Mucosa of stomach (tissue), 1 donor: ENCODE results near the gene ASCC2.
A peak's percentile ranks its signal among the peaks of the same experiment; 100 is the strongest.

Experiments
- H3K27me3 ChIP-seq: one replicate; pipeline ENCODE4 v1.7.0; 2013; ENCODE audit warnings: mild to moderate bottlenecking, low read length; ENCODE audit not compliant: control insufficient read depth, insufficient read depth
- H3K36me3 ChIP-seq: one replicate; pipeline ENCODE4 v1.7.0; 2013; ENCODE audit warnings: low read length; ENCODE audit not compliant: control insufficient read depth, insufficient read depth
- H3K4me1 ChIP-seq: one replicate; pipeline ENCODE4 v1.7.0; 2013; ENCODE audit warnings: mild to moderate bottlenecking, low read length; ENCODE audit not compliant: control insufficient read depth, insufficient read depth
- H3K4me3 ChIP-seq: one replicate; pipeline ENCODE4 v1.7.0; 2013; ENCODE audit warnings: low read length
- H3K9ac ChIP-seq: one replicate; pipeline ENCODE4 v1.7.0; 2013; ENCODE audit warnings: mild to moderate bottlenecking, low read length, moderate library complexity
- H3K9me3 ChIP-seq: one replicate; pipeline ENCODE4 v1.7.0; 2013; ENCODE audit warnings: mild to moderate bottlenecking, low read length, moderate library complexity; ENCODE audit not compliant: control insufficient read depth
- donor health status: Pancreatic carcinoma.

The ASCC2 gene, protein sequence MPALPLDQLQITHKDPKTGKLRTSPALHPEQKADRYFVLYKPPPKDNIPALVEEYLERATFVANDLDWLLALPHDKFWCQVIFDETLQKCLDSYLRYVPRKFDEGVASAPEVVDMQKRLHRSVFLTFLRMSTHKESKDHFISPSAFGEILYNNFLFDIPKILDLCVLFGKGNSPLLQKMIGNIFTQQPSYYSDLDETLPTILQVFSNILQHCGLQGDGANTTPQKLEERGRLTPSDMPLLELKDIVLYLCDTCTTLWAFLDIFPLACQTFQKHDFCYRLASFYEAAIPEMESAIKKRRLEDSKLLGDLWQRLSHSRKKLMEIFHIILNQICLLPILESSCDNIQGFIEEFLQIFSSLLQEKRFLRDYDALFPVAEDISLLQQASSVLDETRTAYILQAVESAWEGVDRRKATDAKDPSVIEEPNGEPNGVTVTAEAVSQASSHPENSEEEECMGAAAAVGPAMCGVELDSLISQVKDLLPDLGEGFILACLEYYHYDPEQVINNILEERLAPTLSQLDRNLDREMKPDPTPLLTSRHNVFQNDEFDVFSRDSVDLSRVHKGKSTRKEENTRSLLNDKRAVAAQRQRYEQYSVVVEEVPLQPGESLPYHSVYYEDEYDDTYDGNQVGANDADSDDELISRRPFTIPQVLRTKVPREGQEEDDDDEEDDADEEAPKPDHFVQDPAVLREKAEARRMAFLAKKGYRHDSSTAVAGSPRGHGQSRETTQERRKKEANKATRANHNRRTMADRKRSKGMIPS

DNA sequence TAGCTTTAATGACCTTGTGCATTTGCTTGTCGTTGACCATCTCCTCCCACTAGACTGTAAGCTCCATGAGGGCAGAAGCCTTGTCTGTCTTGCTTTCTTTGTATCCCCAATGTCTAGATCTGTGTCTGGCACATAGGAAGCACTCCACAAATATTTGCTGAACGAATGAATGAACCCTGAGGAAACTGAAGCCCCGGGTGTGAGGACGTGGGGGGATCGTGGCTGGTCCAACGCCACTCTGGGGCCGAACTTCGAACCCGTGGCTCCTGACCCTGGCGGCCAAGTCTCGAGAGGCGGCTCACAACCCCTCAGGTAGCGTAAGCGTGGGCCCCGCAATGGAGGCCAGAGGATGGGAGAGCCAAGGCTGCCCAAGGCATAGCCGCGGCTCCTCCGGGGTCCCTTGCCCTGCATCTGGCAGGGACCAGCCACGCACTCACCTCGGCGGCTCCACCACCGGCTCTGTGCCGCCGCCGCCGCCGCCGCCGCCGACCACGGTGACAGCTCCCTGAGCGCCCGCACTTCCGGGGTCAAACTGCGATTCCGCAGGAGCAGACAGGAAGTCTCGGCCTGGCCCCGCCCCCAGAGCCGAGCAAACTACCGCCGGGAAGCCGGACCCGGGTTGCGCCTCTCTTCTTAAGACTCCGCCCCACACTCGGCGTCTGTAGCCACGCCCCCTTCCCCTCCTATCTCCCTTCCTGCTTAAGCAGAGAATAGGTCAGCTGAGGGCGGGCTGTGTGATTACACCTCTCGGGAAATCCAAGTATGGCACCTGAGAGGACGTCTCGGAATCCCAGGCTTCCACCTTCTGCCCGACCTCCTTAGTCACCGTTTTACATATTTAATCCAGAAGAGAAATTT, at the start of gene ASCC2:
ASCC2 (minus strand) TSS at position 534 of the 858 bp plus-strand sequence. CDS start 5,949 bp downstream, outside the sequence.
- Histone ChIP-seq H3K9me3 (no peaks in the 10 kb centered on the region), H3K4me3 (peak within 1 kb of the TSS; percentile 98), H3K36me3 (no peaks in the 10 kb centered on the region), H3K9ac (peak within 1 kb of the TSS; percentile 89), H3K27me3 (no peaks in the 10 kb centered on the region), H3K4me1 (peaks cover 25% of the 10 kb centered on the region)

DNA sequence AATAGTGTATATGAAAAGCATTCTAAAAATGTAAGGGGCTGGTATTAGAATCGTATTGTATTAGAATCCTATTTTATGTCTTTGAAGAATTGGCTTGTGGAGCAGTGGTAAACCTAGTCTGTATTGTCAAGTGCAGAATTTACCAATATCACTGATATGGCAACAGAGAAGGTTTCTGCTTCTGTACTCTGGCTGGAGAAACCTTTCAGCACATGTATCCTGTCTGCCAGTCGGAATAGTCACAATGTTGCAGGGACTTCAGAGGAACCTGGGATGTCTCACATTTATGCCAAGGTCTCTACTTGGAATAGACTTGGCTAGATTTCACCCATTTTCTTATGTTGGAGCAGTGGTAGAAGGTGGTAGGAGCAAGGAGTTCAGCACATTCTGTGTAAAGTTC, 49.3 kb upstream of the ASCC2 start:
- no peaks in the 10 kb centered on the region for H3K27me3 ChIP-seq
- H3K36me3 ChIP-seq = no peaks in the 10 kb centered on the region
- H3K9me3 ChIP-seq = no peaks in the 10 kb centered on the region
- no peak overlapping the region for H3K9ac ChIP-seq
- H3K4me1 ChIP-seq = peaks cover 12% of the 10 kb centered on the region
- H3K4me3 ChIP-seq = no peak overlapping the region

- Histone ChIP-seq H3K9me3 (no peaks in the 10 kb centered on the region), H3K9ac (no peak overlapping the region), H3K4me3 (no peak overlapping the region), H3K27me3 (no peaks in the 10 kb centered on the region), H3K36me3 (no peaks in the 10 kb centered on the region), H3K4me1 (peaks cover 12% of the 10 kb centered on the region)
These were observed 48.5 kb upstream of the ASCC2 start for GRCh38 chr22:29886596-29886995.

DNA sequence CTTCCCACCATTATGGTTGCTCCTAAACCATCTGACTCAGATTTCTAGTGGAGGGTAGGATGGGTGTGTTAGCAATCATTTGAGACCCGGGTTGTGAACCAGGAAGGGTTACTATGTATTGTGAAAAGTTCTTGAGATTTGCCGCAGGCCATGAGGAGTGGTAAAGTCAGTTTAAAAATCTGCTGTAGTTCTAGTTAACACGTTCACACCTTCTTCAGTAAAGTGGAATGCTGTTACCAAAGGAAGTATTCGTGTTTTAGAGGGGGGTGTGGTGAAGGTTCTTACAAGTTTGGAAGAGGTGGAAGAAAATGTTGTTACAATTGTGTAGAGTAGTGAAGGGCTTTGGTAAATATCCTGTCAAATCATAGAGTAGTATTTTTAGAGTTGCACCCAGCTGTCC, 47.5 kb upstream of the ASCC2 start:
- H3K27me3 ChIP-seq = no peaks in the 10 kb centered on the region
- H3K4me1 ChIP-seq = peaks cover 12% of the 10 kb centered on the region
- no peaks in the 10 kb centered on the region for H3K36me3 ChIP-seq
- H3K9me3 ChIP-seq = no peaks in the 10 kb centered on the region
- H3K4me3 ChIP-seq = no peak overlapping the region
- no peak overlapping the region for H3K9ac ChIP-seq

DNA sequence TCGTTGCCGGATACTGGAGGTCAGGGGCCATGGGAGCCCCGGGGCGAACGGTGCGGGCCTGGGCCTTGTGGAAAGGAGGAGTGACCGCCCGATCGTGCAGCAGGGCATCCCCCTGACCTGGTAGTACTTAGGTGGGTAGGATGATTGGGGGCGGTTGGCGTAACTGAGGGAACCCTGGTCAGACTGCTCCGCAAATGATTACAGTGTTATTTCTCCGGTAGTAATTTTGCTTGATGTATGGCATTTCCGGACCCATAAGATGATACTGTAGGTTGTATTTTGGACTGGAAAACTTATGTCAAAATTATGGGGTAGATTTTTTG, 45.7 kb upstream of the ASCC2 start:
- Histone ChIP-seq H3K9ac (peak overlapping the region; percentile 98), H3K9me3 (no peaks in the 10 kb centered on the region), H3K36me3 (no peaks in the 10 kb centered on the region), H3K4me3 (peak overlapping the region; percentile 39), H3K4me1 (peaks cover 12% of the 10 kb centered on the region), H3K27me3 (no peaks in the 10 kb centered on the region)

DNA sequence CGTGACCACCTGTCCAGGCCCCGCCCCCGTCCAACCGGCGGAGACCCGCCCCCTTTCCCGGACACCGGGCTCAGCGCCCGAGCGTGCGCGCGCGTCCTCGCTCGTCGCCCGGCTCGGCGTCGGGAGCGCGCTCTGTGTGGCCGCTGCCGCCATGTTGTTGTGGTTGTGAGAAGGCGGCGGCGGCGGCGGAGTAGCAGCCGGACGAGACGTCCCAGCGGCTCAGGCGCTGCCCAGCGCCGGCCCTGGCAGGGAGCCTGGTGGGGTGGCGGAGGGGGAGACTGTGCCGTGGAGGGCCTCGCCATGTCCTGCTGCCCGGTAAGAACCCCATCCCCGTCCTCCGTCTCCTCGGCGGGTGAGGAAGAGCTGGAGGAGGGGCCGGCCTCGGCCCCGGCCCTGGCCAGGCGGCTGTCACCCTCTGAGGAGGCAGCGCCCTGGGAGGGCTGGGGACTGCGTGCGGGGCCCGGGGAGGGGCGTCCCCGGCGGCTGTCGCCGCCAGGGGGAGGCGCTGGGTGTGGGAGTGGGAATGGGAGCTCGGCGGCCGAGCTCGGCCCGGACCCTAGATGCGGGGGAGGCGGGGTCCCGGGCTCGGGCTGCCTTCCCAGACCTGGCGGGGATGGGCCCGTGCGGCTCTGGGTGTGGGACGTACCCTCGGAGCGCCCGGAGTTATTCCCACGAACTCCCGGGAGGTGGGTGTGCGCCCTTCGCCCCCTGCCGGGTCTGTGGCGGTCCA, 45.1 kb upstream of the ASCC2 start, which contains the start of gene MTMR3:
MTMR3 (plus strand) TSS at position 130 of the 730 bp plus-strand sequence. CDS start 87,886 bp downstream, outside the sequence.
- Histone ChIP-seq H3K4me1 (peaks cover 12% of the 10 kb centered on the region), H3K27me3 (no peaks in the 10 kb centered on the region), H3K9me3 (no peaks in the 10 kb centered on the region), H3K36me3 (no peaks in the 10 kb centered on the region), H3K4me3 (peak within 1 kb of the TSS; percentile 39), H3K9ac (peak within 1 kb of the TSS; percentile 98)

DNA sequence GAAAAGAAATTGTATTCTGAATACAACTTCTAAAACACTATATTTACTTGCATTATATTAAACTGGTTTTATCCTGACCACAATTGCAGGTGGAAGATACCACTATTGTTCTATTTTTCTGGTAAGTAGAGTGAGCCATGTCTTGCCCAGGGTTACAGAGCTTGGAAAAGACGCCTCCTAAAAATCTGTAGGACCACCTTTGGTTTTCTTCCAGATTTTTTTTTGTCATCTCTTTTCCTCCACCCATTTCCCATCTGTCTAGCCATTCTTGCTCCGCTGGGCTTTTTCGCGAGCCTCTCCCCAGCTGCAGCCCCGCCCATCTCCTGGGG, 44.6 kb upstream of the ASCC2 start:
- Histone ChIP-seq H3K9me3 (no peaks in the 10 kb centered on the region), H3K27me3 (no peaks in the 10 kb centered on the region), H3K36me3 (no peaks in the 10 kb centered on the region), H3K4me3 (no peak overlapping the region), H3K4me1 (peaks cover 12% of the 10 kb centered on the region), H3K9ac (no peak overlapping the region)

- H3K4me1 ChIP-seq = no peaks in the 10 kb centered on the region
- no peaks in the 10 kb centered on the region for H3K9me3 ChIP-seq
- no peak overlapping the region for H3K4me3 ChIP-seq
- no peaks in the 10 kb centered on the region for H3K36me3 ChIP-seq
- H3K27me3 ChIP-seq = no peaks in the 10 kb centered on the region
- no peak overlapping the region for H3K9ac ChIP-seq
These were observed 41.7 kb upstream of the ASCC2 start for GRCh38 chr22:29879753-29880152.

DNA sequence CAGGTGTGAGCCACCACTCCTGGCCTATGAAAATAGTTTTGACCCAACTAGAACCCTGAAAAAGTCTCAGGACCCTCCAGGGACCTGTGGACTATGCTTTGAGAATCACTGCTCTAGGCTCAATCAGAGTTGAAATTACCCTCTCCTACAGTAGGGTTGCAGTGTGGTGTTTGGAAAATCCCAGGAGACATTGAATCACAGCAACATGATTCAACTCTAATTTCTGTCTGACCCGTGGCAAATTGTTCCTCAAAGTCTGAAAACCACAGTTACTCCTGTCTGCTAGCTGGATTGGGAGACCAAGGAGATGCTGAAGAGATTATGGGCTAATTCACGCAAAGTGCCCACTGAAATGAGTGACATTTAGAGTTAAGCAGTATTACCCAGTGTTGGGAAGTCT, 39.5 kb upstream of the ASCC2 start:
- H3K4me1 ChIP-seq = no peaks in the 10 kb centered on the region
- no peak overlapping the region for H3K9ac ChIP-seq
- H3K4me3 ChIP-seq = no peak overlapping the region
- H3K36me3 ChIP-seq = no peaks in the 10 kb centered on the region
- no peaks in the 10 kb centered on the region for H3K9me3 ChIP-seq
- no peaks in the 10 kb centered on the region for H3K27me3 ChIP-seq

DNA sequence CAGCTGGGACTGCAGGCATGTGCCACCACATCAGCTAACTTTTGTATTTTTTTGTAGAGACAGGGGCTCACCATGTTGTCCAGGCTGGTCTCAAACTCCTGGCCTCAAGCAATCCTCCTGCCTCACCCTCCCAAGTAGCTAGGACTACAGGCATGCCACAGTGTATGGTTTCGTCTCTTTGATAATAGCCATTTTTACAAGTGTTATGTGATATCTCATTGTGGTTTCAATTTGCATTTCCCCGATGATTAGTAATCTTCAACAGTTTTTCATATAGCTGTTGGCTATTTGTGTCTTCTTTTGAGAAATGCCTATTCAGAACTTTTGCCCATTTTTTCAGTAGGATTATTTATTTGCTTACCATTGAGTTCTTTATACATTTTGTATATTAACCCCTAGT, 35.9 kb upstream of the ASCC2 start:
- Histone ChIP-seq H3K36me3 (no peaks in the 10 kb centered on the region), H3K9me3 (no peaks in the 10 kb centered on the region), H3K4me3 (no peak overlapping the region), H3K9ac (no peak overlapping the region), H3K27me3 (no peaks in the 10 kb centered on the region), H3K4me1 (peaks cover 3% of the 10 kb centered on the region)

DNA sequence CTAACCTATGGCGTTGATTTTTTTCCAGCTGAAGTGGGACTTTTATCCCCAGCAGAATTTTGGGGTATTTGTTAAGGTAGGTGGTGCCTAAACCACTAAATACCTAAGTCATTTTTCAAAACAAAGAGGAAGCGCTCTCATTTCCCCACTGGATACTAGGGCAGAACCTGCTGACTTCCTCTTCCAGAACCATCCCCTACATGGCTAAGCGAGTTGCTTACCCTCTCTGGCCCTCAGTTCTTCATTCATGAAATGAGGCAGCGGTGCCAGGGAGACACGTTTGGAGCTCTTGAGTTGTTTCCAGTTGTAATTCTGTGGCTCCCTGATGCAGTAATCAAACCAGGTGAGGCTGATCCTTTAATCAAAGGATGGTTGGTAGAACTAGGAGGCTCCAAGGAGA, 34.9 kb upstream of the ASCC2 start:
- H3K9ac ChIP-seq = no peak overlapping the region
- no peak overlapping the region for H3K4me3 ChIP-seq
- H3K9me3 ChIP-seq = no peaks in the 10 kb centered on the region
- no peaks in the 10 kb centered on the region for H3K27me3 ChIP-seq
- H3K36me3 ChIP-seq = no peaks in the 10 kb centered on the region
- peaks cover 3% of the 10 kb centered on the region for H3K4me1 ChIP-seq
